ENCODE data around the gene THUMPD2.

DNA sequence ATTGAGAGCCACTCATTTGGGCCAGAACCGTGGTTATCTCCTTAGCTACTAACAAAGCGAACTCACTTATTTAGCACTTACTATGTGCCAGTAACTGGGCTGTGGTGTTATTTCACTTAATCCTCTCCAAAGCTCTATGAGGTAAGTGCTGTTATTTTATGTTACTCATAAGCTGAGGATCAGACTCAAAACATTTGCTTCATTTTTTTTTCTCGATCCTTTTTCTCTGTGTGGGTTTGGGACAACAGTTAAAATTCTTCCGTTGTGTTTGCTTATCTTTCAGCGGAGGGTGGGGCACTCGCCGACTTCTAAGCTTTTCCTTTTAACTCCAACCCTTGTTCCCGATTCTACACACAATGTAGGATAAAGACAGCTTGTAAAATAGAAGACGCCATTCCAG lies 60.6 kb downstream of the THUMPD2 start:
- TF ChIP-seq, protein P1, sequence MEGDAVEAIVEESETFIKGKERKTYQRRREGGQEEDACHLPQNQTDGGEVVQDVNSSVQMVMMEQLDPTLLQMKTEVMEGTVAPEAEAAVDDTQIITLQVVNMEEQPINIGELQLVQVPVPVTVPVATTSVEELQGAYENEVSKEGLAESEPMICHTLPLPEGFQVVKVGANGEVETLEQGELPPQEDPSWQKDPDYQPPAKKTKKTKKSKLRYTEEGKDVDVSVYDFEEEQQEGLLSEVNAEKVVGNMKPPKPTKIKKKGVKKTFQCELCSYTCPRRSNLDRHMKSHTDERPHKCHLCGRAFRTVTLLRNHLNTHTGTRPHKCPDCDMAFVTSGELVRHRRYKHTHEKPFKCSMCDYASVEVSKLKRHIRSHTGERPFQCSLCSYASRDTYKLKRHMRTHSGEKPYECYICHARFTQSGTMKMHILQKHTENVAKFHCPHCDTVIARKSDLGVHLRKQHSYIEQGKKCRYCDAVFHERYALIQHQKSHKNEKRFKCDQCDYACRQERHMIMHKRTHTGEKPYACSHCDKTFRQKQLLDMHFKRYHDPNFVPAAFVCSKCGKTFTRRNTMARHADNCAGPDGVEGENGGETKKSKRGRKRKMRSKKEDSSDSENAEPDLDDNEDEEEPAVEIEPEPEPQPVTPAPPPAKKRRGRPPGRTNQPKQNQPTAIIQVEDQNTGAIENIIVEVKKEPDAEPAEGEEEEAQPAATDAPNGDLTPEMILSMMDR (IDR thresholded peaks at IDR 0.05) = no peak
- no peak for TF ChIP-seq EP300 (IDR thresholded peaks at IDR 0.05)

All from ovary (tissue), 3 donors.